ENCODE measurements around the gene MTRF1.

Gene MTRF1

DNA sequence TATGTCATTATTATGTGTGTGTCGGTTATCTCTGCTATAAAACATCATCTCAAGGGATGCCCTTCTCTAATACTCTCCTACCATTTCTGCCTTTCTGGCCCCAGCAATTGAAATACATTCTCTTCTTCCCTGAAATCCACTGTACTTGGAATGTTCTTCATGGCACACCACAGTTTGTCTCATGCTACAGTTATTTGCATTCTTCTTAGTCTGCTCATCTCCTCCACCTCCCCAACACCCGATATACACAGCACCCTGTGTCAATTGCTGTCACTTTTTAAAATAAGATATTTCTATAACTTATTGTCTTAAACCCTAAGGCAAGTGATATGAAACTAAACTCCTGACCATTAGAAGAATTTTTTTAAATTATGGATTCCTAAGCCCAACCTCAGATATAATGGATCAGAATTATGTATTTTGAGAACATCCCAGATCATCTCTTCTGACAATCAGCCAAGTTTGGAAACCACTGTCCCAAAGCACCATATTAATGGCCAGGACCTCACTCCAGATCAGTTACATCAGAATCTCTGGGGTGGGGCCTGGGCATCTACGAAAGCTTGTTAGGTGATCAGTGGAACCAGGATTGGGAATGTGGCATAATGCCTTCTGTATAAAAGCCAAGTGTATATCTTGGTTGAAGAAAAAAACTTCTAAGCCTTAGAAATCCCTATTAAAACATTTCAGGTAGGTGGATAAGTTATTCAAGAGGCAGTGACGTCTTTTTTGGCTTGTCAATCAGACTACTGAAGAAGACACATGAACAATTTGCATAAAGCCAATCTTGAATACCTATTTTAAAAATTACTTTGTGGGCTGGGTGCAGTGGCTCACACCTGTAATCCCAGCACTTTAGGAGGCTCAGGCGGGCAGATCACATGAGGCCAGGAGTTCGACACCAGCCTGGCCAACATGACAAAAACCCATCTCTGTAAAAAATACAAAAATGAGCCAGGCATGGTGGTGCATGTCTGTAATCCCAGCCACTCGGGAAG is 39.0 kb downstream of the MTRF1 start:
- Histone ChIP-seq H3K4me3 (ENCODE audit: insufficient read depth, low read depth, low read length) (no peak overlapping the region), H3K4me1 (ENCODE audit: control insufficient read depth, insufficient read depth, low read length) (no peaks in the 10 kb centered on the region), H3K27ac (ENCODE audit: insufficient read depth, low read depth, low read length, poor library complexity, severe bottlenecking) (no peak overlapping the region), H3K36me3 (ENCODE audit: control insufficient read depth, insufficient read depth, low read length) (no peaks in the 10 kb centered on the region), H3K27me3 (ENCODE audit: control insufficient read depth, insufficient read depth, low read length, poor library complexity, severe bottlenecking) (no peaks in the 10 kb centered on the region), H3K9me3 (ENCODE audit: control insufficient read depth, low read length) (no peaks in the 10 kb centered on the region)
- WGBS, 2 experiments: 77 to 81% methylated on average over 6 to 7 of the region's 7 CpGs

DNA sequence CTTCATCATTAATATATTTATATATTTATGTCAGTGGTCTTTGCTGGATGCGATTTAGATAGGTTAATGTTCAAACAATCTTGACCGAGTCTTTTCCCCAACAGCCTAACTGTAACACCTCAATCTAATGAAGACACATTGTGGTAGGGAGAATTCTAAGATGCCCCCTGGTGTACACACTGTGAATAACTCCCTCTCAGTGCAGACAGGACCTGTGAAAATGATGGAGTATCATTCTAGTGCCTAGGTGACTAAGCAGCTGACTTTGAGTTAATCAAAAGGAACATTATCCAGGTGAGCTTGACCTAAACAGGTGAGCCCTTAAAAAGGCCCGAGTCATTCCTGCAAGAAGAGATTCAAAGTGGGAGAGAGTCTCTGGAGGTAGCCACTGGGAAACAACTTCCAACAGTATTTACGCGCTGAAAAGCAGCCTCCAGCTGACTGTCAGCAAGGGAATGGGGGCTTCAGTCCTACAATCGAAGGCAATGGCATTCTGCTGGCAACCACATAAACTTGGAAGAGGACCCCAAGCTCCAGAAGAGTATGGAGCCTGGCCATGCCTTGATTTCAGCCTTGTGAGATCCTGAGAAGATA is 41.0 kb downstream of the MTRF1 start:
- no peaks in the 10 kb centered on the region for H3K36me3 ChIP-seq (ENCODE audit: control insufficient read depth, insufficient read depth, low read length)
- no peak overlapping the region for H3K4me3 ChIP-seq (ENCODE audit: insufficient read depth, low read depth, low read length)
- H3K27me3 ChIP-seq (ENCODE audit: control insufficient read depth, insufficient read depth, low read length, poor library complexity, severe bottlenecking): no peaks in the 10 kb centered on the region
- H3K27ac ChIP-seq (ENCODE audit: insufficient read depth, low read depth, low read length, poor library complexity, severe bottlenecking): no peak overlapping the region
- no peaks in the 10 kb centered on the region for H3K9me3 ChIP-seq (ENCODE audit: control insufficient read depth, low read length)
- H3K4me1 ChIP-seq (ENCODE audit: control insufficient read depth, insufficient read depth, low read length): no peaks in the 10 kb centered on the region
- 72 to 74% methylated on average over 5 to 6 of the region's 6 CpGs for WGBS, 2 experiments

DNA sequence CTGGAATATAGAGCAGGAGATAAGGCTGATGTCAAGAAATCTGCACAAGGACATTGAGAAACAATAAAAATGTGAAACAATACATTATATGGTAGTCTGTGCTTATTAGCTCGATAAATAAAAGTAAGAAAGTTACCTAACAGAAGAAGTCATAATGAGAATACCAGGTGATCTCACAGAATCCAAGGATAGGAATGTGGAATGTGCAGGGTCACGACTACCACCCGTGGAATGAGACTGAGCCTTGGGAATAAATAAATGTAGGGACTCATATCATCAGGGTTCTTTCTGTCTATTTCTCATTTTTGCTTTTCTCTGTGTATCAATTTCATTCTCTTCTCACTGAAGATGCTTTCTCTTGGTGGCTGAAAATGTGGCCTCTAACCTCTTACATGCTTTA is 43.0 kb downstream of the MTRF1 start:
- 90 to 96% methylated on average over 3 of the region's 3 CpGs for WGBS, 2 experiments
- Histone ChIP-seq H3K9me3 (ENCODE audit: control insufficient read depth, low read length) (no peaks in the 10 kb centered on the region), H3K27ac (ENCODE audit: insufficient read depth, low read depth, low read length, poor library complexity, severe bottlenecking) (no peak overlapping the region), H3K27me3 (ENCODE audit: control insufficient read depth, insufficient read depth, low read length, poor library complexity, severe bottlenecking) (no peaks in the 10 kb centered on the region), H3K36me3 (ENCODE audit: control insufficient read depth, insufficient read depth, low read length) (no peaks in the 10 kb centered on the region), H3K4me1 (ENCODE audit: control insufficient read depth, insufficient read depth, low read length) (no peaks in the 10 kb centered on the region), H3K4me3 (ENCODE audit: insufficient read depth, low read depth, low read length) (no peak overlapping the region)

DNA sequence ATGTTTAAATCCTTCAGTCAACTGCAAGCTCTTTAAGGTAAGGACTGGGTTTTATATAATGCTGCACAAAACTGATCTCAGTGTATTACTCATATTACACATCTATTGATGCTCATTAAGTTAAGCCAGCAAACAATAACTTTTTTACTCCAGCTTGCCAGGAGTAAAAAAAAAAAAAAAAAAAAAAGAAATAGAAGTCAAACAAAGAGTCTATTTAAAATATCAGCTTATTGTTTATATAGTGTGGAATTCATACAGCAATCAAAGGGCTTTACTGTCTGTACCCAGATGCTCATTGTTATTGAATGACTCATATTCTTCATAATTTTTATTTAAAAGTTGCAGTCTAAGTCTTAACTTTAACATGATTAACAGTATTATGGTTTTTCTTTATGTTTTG is 47.2 kb downstream of the MTRF1 start:
- H3K4me1 ChIP-seq (ENCODE audit: control insufficient read depth, insufficient read depth, low read length): no peaks in the 10 kb centered on the region
- no peaks in the 10 kb centered on the region for H3K27me3 ChIP-seq (ENCODE audit: control insufficient read depth, insufficient read depth, low read length, poor library complexity, severe bottlenecking)
- no peaks in the 10 kb centered on the region for H3K9me3 ChIP-seq (ENCODE audit: control insufficient read depth, low read length)
- H3K36me3 ChIP-seq (ENCODE audit: control insufficient read depth, insufficient read depth, low read length): no peaks in the 10 kb centered on the region
- H3K4me3 ChIP-seq (ENCODE audit: insufficient read depth, low read depth, low read length): no peak overlapping the region
- no peak overlapping the region for H3K27ac ChIP-seq (ENCODE audit: insufficient read depth, low read depth, low read length, poor library complexity, severe bottlenecking)

DNA sequence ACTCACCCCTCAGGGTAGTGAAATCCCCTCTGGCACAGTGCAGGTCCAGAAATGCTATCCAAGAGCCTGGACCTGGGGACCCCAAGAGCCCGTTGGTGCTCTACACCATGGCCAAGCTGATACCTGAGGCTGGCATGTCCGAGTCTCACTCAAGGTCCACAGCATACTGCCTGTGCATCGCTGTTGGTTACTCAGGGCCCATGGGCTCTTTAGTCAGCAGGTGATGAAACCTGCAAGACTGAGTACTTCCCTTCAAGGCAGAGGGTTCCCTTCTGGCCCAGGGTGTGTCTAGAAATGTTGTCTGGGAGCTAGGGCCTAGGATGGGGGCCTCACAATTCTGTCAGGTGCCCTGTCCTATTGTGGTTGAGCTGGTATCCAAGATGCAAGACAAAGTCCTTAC is 49.5 kb downstream of the MTRF1 start:
- Histone ChIP-seq H3K27ac (ENCODE audit: insufficient read depth, low read depth, low read length, poor library complexity, severe bottlenecking) (no peak overlapping the region), H3K9me3 (ENCODE audit: control insufficient read depth, low read length) (no peaks in the 10 kb centered on the region), H3K4me1 (ENCODE audit: control insufficient read depth, insufficient read depth, low read length) (no peaks in the 10 kb centered on the region), H3K4me3 (ENCODE audit: insufficient read depth, low read depth, low read length) (no peak overlapping the region), H3K36me3 (ENCODE audit: control insufficient read depth, insufficient read depth, low read length) (no peaks in the 10 kb centered on the region), H3K27me3 (ENCODE audit: control insufficient read depth, insufficient read depth, low read length, poor library complexity, severe bottlenecking) (no peaks in the 10 kb centered on the region)
- WGBS, 2 experiments: 61 to 63% methylated on average over 3 of the region's 3 CpGs

DNA sequence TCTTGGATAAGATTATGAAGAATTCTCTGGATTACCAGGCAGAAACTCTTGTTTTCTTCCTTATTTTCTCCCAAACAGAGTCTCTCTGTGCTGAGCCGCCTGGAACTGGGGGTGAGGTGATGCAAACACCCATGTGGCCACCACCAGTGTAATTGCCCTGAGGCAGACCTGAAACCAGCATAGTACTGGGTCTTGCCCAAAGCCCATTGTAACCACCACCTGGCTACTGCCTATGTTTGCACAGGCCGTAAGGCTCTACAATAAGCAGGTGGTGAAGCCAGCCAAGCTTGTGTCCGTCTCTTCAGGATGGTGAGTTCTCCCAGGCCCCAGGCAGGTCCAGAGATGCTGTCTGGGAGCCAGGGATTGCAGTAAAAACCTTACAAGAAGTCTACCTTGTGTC is 50.1 kb downstream of the MTRF1 start:
- no peak overlapping the region for H3K27ac ChIP-seq (ENCODE audit: insufficient read depth, low read depth, low read length, poor library complexity, severe bottlenecking)
- H3K9me3 ChIP-seq (ENCODE audit: control insufficient read depth, low read length): no peaks in the 10 kb centered on the region
- no peak overlapping the region for H3K4me3 ChIP-seq (ENCODE audit: insufficient read depth, low read depth, low read length)
- H3K36me3 ChIP-seq (ENCODE audit: control insufficient read depth, insufficient read depth, low read length): no peaks in the 10 kb centered on the region
- no peaks in the 10 kb centered on the region for H3K27me3 ChIP-seq (ENCODE audit: control insufficient read depth, insufficient read depth, low read length, poor library complexity, severe bottlenecking)
- H3K4me1 ChIP-seq (ENCODE audit: control insufficient read depth, insufficient read depth, low read length): no peaks in the 10 kb centered on the region
- 95% methylated on average over 3 of the region's 3 CpGs for WGBS, 2 experiments

DNA sequence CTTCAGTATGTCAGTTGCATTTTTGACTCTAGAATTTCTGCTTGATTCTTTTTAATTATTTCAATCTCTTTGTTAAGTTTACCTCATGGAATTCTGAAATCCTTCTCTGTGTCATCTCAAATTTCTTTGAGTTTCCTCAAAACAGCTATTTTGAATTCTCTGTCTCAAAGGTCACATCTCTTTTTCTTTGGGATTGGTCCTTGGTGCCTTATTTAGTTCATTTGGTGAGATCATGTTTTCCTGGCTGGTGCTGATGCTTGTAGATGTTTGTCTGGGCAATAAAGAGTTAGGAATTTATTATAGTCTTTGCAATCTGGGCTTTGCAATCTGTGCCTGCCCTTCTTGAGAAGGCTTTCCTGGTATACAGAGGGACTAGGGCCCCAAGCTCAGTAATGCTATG is 50.5 kb downstream of the MTRF1 start:
- Histone ChIP-seq H3K4me1 (ENCODE audit: control insufficient read depth, insufficient read depth, low read length) (no peaks in the 10 kb centered on the region), H3K36me3 (ENCODE audit: control insufficient read depth, insufficient read depth, low read length) (no peaks in the 10 kb centered on the region), H3K9me3 (ENCODE audit: control insufficient read depth, low read length) (no peaks in the 10 kb centered on the region), H3K27ac (ENCODE audit: insufficient read depth, low read depth, low read length, poor library complexity, severe bottlenecking) (no peak overlapping the region), H3K4me3 (ENCODE audit: insufficient read depth, low read depth, low read length) (no peak overlapping the region), H3K27me3 (ENCODE audit: control insufficient read depth, insufficient read depth, low read length, poor library complexity, severe bottlenecking) (no peaks in the 10 kb centered on the region)

DNA sequence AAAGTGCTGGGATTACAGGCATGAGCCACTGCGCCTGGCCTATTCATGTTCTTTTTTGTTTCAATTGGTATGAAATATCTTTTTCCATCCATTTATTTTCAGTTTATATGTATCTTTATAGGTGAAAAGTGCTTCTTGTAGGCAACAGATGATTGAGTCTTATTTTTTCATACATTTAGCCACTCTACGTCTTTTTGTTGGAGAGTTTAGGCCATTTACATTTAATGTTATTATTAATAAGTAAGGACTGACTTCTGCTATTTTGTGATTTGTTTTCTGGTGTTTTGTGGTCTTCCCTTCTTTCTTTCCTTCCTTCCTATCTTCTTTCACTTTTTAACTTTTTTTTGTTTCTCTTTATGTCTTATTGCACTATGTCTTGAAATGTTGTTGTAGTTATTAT is 52.3 kb downstream of the MTRF1 start:
- H3K4me3 ChIP-seq (ENCODE audit: insufficient read depth, low read depth, low read length): no peak overlapping the region
- WGBS, 2 experiments: 100% methylated on average over 1 of the region's 2 CpGs; no CpG with 5 or more reads in 1 of the 2 experiments
- no peaks in the 10 kb centered on the region for H3K9me3 ChIP-seq (ENCODE audit: control insufficient read depth, low read length)
- no peaks in the 10 kb centered on the region for H3K4me1 ChIP-seq (ENCODE audit: control insufficient read depth, insufficient read depth, low read length)
- no peak overlapping the region for H3K27ac ChIP-seq (ENCODE audit: insufficient read depth, low read depth, low read length, poor library complexity, severe bottlenecking)
- H3K36me3 ChIP-seq (ENCODE audit: control insufficient read depth, insufficient read depth, low read length): no peaks in the 10 kb centered on the region
- no peaks in the 10 kb centered on the region for H3K27me3 ChIP-seq (ENCODE audit: control insufficient read depth, insufficient read depth, low read length, poor library complexity, severe bottlenecking)

DNA sequence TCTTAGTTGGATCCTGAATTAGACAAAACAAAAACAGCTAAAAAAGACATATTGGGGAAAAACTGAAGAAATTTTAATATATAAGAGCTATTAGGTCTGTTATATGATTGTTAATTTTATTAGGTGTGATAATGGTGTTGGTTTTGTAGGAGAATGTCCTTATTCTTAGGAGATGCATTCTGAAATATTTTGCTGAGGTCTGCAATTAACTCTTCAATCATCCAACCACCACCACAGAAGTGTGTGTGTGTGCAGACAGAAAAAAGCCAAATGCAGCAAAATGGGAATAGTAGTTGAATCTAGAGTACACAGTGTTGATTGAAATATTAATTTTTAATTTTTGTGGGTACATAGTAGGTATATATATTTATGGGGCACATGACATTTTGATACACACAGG is 56.9 kb downstream of the MTRF1 start:
- Histone ChIP-seq H3K36me3 (ENCODE audit: control insufficient read depth, insufficient read depth, low read length) (no peaks in the 10 kb centered on the region), H3K9me3 (ENCODE audit: control insufficient read depth, low read length) (no peaks in the 10 kb centered on the region), H3K4me1 (ENCODE audit: control insufficient read depth, insufficient read depth, low read length) (no peaks in the 10 kb centered on the region), H3K27me3 (ENCODE audit: control insufficient read depth, insufficient read depth, low read length, poor library complexity, severe bottlenecking) (no peaks in the 10 kb centered on the region), H3K4me3 (ENCODE audit: insufficient read depth, low read depth, low read length) (no peak overlapping the region), H3K27ac (ENCODE audit: insufficient read depth, low read depth, low read length, poor library complexity, severe bottlenecking) (no peak overlapping the region)

DNA sequence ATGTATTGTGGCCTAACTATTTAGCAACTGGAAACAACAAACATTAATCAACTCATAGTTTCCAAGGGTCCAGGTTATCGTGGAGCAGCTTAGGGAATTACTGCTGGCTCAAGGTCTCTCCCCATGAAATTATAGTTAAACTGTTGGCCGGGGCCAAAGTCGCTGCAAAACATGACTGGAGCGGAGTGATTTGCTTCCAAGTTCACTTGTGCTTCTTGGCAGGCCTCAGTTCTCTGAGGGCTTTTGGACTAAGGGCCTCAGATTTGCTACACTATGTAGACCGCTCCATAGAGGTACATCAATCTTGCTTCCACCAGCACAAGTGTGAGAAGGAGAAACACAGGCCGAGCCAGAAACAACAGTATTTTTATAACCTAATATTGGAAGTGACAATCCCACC is 59.6 kb downstream of the MTRF1 start:
- Histone ChIP-seq H3K36me3 (ENCODE audit: control insufficient read depth, insufficient read depth, low read length) (no peaks in the 10 kb centered on the region), H3K9me3 (ENCODE audit: control insufficient read depth, low read length) (no peaks in the 10 kb centered on the region), H3K4me3 (ENCODE audit: insufficient read depth, low read depth, low read length) (no peak overlapping the region), H3K27ac (ENCODE audit: insufficient read depth, low read depth, low read length, poor library complexity, severe bottlenecking) (no peak overlapping the region), H3K27me3 (ENCODE audit: control insufficient read depth, insufficient read depth, low read length, poor library complexity, severe bottlenecking) (no peaks in the 10 kb centered on the region), H3K4me1 (ENCODE audit: control insufficient read depth, insufficient read depth, low read length) (no peaks in the 10 kb centered on the region)
- 95 to 97% methylated on average over 5 to 6 of the region's 6 CpGs for WGBS, 2 experiments
